Activated B cell treated with CpG ODN at 0.5 μM for 24 hours (primary cell): ENCODE data around the gene TP53TG5. TPM values are rescaled to one million over a fixed set of nuclear protein-coding genes. Genes with fewer than 3 reads are reported as not detected.
A peak's percentile ranks its signal among the peaks of the same experiment; 100 is the strongest.

ENCODE experiments used
- ATAC-seq: fragments of 200-7000 bp; cut with Tn5 transposase; one replicate; pipeline ENCODE4 v1.10.0; 2021; ENCODE audit warnings: low read depth, mild to moderate bottlenecking, moderate library complexity
- CTCF ChIA-PET: fragments of 350-600 bp; sonication (Branson Sonifier 250); formaldehyde crosslinking; loops from one replicate; lab custom pipeline; 2021; ENCODE audit warnings: antibody characterized with exemption; lab: Charles Lee
- POLR2A ChIA-PET: fragments of 350-600 bp; sonication (Branson Sonifier 250); formaldehyde crosslinking; loops from one replicate; lab custom pipeline; 2021; ENCODE audit warnings: antibody characterized with exemption; lab: Charles Lee
- DNase-seq: peaks from one replicate; pipeline ENCODE4 v3.0.0; 2022
- H3K27ac Mint-ChIP-seq: one replicate; pipeline ENCODE4 v1.8.0; 2020; ENCODE audit warnings: mixed read lengths
- H3K27me3 Mint-ChIP-seq: one replicate; pipeline ENCODE4 v1.8.0; 2021; ENCODE audit warnings: mixed read lengths
- H3K36me3 Mint-ChIP-seq: one replicate; pipeline ENCODE4 v1.8.0; 2021; ENCODE audit warnings: low read depth, mixed read lengths
- H3K4me1 Mint-ChIP-seq: one replicate; pipeline ENCODE4 v1.8.0; 2021; ENCODE audit warnings: mixed read lengths
- H3K4me3 Mint-ChIP-seq: one replicate; pipeline ENCODE4 v1.8.0; 2020; ENCODE audit warnings: mild to moderate bottlenecking, mixed read lengths
- H3K9me3 Mint-ChIP-seq: one replicate; pipeline ENCODE4 v1.8.0; 2020; ENCODE audit warnings: mixed read lengths
- CTCF ChIP-seq: fragments of 200-600 bp; IDR thresholded peaks from one replicate; pipeline ENCODE4 v1.8.0; 2022; ENCODE audit warnings: antibody characterized with exemption, mild to moderate bottlenecking
- intact Hi-C: fragments of 100-400 bp; cut with micrococcal nuclease; formaldehyde crosslinking; loops from one replicate; pipeline ENCODE4 v1.15.1; 2024
- total RNA-seq: library from RNA; stranded (reverse); gene quantifications from 2 replicates; pipeline ENCODE4 v1.2.3, GENCODE V29; 2022

TP53TG5 gene
- total RNA-seq, 1 donor from 2014 or later, result not detected

GRCh38 chr20:45370571-45371160 lies 7.5 kb downstream of the TP53TG5 start:
- no peak overlapping the region for H3K4me3 Mint-ChIP-seq
- no peak for ATAC-seq
- intact Hi-C loops, result no loop called here
- DNase-seq, result no peak
- peaks cover 82% of the 10 kb centered on the region for H3K4me1 Mint-ChIP-seq
- H3K36me3 Mint-ChIP-seq, result peaks cover 35% of the 10 kb centered on the region
- ChIA-PET POLR2A (interaction anchor here (0.6 to 4.7 kb wide), 3 partner anchors 9 to 66 kb away, joined by 3 to 46 read pairs (median 6); partner anchors contain the start of gene SYS1), CTCF (interaction anchor here (1.3 to 22.9 kb wide), 4 partner anchors 8 to 400 kb away, joined by 3 to 534 read pairs (median 8); partner anchors contain the start of gene SYS1)
- TF ChIP-seq CTCF, result no peak
- no peak overlapping the region for H3K27ac Mint-ChIP-seq
- H3K9me3 Mint-ChIP-seq, result no peaks in the 10 kb centered on the region
- no peaks in the 10 kb centered on the region for H3K27me3 Mint-ChIP-seq

GRCh38 chr20:45368221-45368980 lies 9.7 kb downstream of the TP53TG5 start:
- Mint-ChIP-seq H3K4me3 (peak overlapping the region; percentile 77), H3K27ac (peak overlapping the region; percentile 86), H3K36me3 (peaks cover 50% of the 10 kb centered on the region), H3K9me3 (no peaks in the 10 kb centered on the region), H3K4me1 (peaks cover 91% of the 10 kb centered on the region), H3K27me3 (no peaks in the 10 kb centered on the region)
- peak; percentile 82 for ATAC-seq
- POLR2A ChIA-PET, result interaction anchor here (0.5 to 3.0 kb wide), 10 partner anchors 38 to 716 kb away, joined by 3 to 29 read pairs (median 6); partner anchors contain the start of gene PIGT
- intact Hi-C loops, result loop anchor here (1.0 to 10.0 kb wide), 6 partner anchors 38 to 986 kb away; partner anchors contain the start of genes PIGT and STK4
- peak; percentile 52 for DNase-seq
- CTCF ChIA-PET, result interaction anchor here (0.8 to 22.9 kb wide), 7 partner anchors 36 to 403 kb away, joined by 4 to 534 read pairs (median 5); partner anchors contain the start of gene PIGT
- TF ChIP-seq CTCF, result no peak

GRCh38 chr20:45367126-45367525 lies 11.0 kb downstream of the TP53TG5 start:
- peak overlapping the region; percentile 41 for H3K4me3 Mint-ChIP-seq
- CTCF ChIA-PET, result interaction anchor here (0.6 to 22.9 kb wide), 3 partner anchors 68 to 828 kb away, joined by 4 to 534 read pairs (median 9); no protein-coding TSS in a partner anchor

GRCh38 chr20:45366631-45367030 lies 11.5 kb downstream of the TP53TG5 start:
- no peaks in the 10 kb centered on the region for H3K27me3 Mint-ChIP-seq
- H3K36me3 Mint-ChIP-seq, result peaks cover 56% of the 10 kb centered on the region
- no peak for TF ChIP-seq CTCF
- POLR2A ChIA-PET, result interaction anchor here (3.0 to 6.1 kb wide), 3 partner anchors 50 to 70 kb away, joined by 29 to 74 read pairs (median 41); partner anchors contain the start of gene PIGT
- peaks cover 86% of the 10 kb centered on the region for H3K4me1 Mint-ChIP-seq
- CTCF ChIA-PET, result interaction anchor here (0.6 to 22.9 kb wide), 3 partner anchors 68 to 829 kb away, joined by 4 to 534 read pairs (median 9); no protein-coding TSS in a partner anchor
- H3K9me3 Mint-ChIP-seq, result no peaks in the 10 kb centered on the region
- peak overlapping the region; percentile 86 for H3K27ac Mint-ChIP-seq
- DNase-seq, result no peak
- no peak for ATAC-seq
- H3K4me3 Mint-ChIP-seq, result peak overlapping the region; percentile 41
- intact Hi-C loops, result loop anchor here (5.0 to 10.0 kb wide), 3 partner anchors 399 to 988 kb away; partner anchors contain the start of gene STK4

More at GRCh38 chr20:45367126-45367525, 11.0 kb downstream of the TP53TG5 start:
- POLR2A ChIA-PET, result interaction anchor here (1.6 to 6.1 kb wide), 4 partner anchors 39 to 70 kb away, joined by 6 to 41 read pairs (median 21); partner anchors contain the start of gene PIGT
- ATAC-seq (no peak), DNase-seq (no peak)
- Mint-ChIP-seq H3K9me3 (no peaks in the 10 kb centered on the region), H3K27me3 (no peaks in the 10 kb centered on the region), H3K4me1 (peaks cover 90% of the 10 kb centered on the region), H3K36me3 (peaks cover 56% of the 10 kb centered on the region), H3K27ac (peak overlapping the region; percentile 86)
- TF ChIP-seq CTCF, result no peak
- intact Hi-C loops, result loop anchor here (5.0 to 10.0 kb wide), 3 partner anchors 400 to 988 kb away; partner anchors contain the start of gene STK4
